HK-2 (cell line): ENCODE results near the gene CARD16.
"Not testable (repeated sequence)": the region's sequence is repeated elsewhere in the genome, so short reads cannot be mapped to it uniquely, and the experiment has no call there.

Source experiments
- DNase-seq: peaks from one replicate; pipeline ENCODE4 v3.0.0-alpha.2; 2018; ENCODE audit not compliant: unreplicated experiment

The CARD16 gene

DNA sequence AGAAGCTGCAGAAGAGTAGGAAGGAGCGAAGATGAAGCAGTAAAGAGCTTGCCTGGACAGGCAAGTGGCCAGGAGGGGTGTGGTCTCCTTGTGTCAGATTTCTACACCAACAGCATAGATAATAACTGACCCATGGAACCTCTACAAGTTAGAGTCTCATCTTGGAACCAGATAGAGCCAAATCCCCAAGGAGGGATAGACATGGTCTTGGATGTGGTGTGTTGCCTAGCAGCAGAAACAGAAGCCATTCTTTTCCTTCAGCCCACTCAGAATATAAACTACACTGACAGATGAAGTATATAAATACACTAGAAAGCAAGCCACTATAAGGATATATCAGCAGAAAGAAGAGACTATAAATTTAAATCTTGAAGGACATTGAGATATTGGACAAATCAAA lies 4.3 kb upstream of the CARD16 start:
- DNase-seq = no peak

DNA sequence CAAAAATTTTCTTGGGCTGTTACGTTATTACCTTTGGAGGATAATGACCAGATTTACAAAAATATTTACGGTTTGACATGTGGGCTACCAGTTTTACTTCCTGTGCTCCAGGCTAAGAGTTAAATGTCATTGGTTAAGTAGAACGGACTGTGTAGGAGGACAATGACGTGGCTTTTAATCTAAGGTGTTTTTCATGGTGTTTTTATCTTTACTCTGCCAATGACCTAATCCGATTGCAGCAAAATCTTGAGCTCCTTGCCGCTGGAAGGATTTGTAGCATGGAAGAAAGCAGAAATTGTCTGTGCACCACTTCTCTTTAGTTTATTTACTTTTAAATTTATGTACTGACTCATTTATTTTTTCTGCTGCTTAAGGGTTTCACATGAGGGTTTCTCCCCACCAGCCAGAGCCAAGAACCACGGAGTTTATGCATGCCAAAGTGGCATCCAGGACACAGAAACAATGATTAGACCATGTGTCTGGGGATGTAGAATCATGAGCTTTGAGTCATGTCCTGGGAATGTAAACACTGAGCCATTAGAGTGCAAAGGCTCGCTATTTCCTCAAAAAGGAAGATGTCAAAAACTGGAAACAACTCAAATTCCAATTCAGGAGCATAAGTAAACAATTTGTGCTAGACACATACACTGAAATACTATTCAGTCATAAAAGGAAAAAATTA lies 1.9 kb upstream of the CARD16 start:
- DNase-seq = no peak

DNA sequence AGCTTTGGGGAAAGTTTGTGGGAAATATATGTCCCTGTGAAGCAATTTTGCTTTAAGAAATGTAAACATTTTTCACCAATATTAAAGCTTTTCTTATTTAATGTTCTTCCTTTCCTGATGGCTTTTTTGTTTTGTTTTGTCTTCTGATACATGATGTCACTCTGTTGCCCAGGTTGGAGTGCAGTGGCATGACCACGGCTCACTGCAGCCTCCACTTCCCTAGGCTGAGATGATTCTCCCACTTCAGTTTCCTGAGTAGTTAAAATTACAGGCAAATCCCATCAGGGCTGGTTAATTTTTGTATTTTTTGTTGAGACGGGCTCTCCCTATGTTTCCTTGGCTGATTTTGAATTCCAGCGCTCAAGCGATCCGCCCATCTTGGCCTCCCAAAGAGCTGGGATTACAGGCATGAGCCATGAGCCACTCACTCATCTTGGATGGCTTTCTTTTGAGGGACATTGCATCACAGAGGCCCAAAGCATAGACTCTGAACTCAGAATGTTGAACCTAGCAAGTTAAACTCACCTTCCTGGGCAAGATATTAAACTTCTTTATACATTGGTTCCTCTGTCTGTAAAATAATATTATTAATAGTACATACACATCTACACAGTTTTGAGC lies 651 bp upstream of the CARD16 start:
- no peak for DNase-seq

DNA sequence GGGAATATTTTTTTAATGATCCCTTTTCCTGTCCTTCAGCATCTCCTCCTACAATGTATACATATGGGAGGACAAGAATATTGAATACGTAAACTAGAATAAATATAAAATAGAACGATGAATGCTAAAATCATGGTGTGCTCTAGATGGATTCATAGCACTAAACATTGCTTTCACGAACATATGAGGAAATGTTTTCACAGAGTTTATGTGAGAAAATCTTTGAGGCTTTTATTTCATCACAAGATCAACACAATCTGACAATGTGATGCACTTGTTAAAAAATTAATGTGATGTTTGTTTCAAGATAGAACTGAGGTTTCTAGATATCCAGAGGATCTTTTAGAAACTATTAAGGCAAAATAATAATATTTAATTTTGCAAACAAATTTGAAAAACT lies 3.0 kb downstream of the CARD16 start:
- DNase-seq = no peak

DNA sequence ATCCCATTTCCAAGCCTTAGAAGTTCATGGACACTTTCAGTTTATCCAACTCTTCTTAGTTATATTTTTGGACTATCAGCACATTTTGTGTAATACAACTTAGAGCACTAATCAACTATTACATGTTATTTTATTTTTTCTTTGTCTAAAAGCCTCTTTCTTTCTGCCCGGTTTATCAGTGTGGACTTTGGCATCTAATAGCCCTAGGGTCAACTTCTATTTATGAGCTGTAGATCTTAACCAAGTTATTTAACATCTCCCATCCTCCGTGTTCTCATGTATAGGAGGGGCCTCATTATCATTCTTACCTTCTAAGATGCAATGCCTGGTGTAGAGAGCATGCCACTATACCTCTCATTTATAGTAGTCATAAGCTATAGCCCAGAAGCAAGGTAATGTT lies 4.4 kb downstream of the CARD16 start:
- no peak for DNase-seq

DNA sequence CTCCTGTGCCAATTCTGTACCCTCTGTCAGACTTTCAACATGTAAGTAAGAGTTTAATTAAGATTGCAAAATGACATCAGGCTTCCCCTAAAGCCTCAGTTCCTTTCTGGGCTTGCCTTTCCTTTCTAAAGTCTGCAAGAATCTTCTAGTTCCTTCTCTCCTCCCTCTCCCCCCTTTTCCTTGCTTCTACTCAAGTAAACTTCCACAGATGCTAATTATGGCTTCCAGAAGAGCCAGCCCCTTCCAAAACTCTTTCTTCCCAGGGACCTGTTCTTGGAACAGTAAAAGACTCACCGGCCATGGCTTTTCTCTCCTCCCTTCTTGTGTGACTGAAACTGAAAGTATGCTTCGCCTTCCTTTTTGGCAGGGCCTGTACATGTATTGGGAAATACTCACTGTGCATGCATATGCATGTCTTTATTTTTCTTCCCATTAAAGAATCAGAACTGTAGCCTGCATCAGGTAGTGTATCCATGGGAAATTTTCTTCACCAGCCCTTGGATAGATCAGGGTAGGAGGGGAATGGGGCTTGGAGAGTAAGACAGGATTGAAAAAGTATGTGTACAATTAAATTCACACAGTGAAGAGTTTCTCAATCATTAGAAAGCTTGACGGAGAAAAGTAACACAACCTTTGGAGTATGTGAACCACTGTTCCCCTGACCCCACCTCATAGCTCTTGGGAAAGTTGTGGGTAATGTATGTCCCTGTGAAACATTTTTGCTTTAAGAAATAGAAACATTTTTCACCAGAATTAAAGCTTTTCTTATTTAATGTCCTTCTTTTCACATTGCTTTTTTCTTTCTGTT lies 10.1 kb downstream of the CARD16 start, which contains the start of gene CASP1:
CASP1 (minus strand) TSS at position 332 of the 808 bp plus-strand sequence; CDS start at position 301, 31 bp downstream.
- no peak for DNase-seq

DNA sequence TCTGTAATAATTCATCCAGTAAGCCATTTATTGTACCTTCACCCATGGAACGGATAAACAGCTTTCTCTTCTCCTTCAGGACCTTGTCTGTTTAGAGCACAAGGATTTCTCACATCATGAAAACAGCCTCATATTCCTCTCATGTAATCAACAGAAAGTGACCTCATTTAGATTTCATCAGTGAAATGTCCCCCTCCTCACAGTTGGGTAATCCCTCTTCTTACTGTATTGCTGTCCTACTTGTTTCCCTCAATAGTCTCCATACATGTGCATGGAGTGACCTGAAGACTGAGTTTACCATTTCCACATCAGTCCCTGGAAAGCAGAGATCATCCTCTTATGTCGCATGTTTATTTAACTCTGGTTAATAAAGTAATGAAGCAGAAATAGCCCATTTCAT lies 10.7 kb downstream of the CARD16 start:
- not testable (repeated sequence) for DNase-seq

DNA sequence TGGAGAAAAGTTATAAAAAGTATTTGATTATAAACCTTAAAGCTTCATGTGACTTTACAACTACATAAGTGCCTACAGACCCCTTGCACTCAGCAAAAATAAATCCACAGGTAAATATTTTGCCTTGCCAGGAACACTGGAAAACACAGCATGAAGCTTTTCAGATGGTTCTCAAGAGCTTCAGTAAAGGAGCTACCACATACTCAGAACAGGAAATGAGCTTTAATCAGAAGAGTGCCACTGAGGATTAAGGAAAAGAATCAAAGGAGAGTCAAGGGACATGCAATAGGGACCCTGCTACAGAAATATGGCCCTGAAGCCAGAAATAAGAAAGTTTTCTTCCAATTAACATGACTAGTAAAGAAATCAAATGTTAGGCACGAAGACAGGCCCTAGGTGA lies 11.4 kb downstream of the CARD16 start:
- DNase-seq = no peak

DNA sequence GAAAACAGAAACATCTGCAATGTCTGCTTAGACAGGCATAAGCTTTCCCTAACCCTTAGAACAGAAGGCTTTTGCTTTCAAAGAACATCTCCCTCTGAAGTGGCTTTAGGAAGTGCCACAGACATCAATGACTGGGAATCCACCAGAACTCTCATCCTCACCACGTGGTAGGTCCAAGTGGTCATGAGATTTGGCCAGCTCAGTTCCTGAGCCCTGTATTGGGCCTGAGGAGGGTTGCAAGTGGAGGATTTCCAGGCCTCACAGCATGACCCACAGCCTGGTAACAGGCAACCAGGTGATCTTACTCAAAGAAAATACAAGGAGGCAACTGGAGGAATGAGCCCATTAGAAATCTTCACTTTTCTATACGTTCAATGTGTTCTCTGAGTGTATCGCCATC lies 11.8 kb downstream of the CARD16 start:
- no peak for DNase-seq

DNA sequence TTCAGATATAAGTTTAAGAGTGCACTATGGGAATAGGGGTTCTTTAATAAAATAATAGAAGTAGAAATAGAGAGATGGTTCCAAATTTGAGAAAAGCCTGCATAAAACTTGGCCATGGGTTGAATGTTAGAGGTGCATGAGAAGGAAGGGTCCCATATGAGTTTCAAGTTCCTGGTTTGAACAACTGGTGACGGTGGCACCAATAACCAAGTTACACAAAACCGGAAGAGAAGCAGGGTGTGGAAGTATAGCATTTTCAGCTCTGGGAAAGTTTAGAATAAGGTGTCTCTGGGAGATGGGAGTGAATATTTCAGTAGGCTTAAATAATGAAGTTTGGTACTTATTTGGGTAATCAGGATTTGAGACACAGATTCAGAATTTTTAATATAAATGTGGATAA lies 12.6 kb downstream of the CARD16 start:
- no peak for DNase-seq

DNA sequence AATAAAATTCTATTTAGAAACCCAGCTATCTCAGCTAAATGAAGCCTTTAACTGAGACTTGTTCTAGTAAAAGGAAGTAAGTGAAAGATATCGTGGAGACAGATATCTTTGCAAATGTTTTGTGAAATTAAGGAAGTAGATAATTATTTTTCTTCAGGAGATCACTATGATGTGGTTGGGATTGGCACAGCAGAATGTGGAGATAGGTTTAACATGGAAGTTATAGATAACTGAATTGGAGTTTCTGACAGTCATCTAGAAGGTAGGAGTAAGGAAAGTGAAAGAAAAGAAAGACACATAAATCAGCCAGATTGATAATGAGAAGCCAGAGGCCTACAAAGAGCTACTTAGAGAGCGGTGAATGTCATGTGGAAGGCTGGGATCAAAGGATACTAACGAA lies 17.5 kb downstream of the CARD16 start:
- DNase-seq = no peak

DNA sequence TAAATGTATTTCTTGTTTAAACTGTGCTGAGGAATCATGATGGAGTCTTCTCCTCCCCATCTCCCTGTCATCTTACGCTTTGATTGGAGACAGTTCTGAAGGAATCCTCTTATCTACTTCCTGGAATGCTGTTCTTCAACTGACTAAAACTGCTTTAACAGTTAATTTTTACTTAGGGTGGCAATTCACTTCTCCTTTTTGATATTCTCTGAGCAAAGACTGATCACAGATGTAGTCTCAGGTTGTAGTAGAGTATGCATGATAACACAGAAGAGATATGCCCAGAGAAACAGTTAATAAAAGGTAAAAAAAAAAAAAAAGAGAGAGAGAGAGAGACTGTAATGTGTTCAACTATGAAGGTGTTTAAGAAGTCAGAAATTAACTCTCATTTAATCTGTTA lies 20.7 kb downstream of the CARD16 start:
- no peak for DNase-seq

DNA sequence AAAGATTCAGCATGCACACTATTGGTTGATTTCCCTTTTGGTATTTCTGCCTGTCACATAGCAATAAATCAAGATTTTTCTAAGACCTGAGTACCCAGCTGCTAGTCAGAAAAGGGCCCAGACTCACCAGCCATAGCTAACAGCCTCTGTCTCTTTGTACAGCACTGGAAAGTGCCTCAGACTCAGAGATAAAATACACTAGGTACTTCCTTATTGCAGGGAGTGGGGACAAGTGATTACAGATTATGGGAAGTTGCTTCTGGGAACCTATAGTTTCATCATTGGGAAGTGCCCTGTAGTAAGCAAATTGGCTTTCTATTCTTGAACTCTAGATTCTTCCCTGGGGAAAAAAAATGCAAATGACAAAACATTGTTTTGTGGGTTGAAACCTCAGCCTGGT lies 22.1 kb downstream of the CARD16 start, which contains the start of gene CASP5:
CASP5 (minus strand) TSS at position 166 of the 400 bp plus-strand sequence; CDS start at position 134, 32 bp downstream.
- DNase-seq = no peak

DNA sequence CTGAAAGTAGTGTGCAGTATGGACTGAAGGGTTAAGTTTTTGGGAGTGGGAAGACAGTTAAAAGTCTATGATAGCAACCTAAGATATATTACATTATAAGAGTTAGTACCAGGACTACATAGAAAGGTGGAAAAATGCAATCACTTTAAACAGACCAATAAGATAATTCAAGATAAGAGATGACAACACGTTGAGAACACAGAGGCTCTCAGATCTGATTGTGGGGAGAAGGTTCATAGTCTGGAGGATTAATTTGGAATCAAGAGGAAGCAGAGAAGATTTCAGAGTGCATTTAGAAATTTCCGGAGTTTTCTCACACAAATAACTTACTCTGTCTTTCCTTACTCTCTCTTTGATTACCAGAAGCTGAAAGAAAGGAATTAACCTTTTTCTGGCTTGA lies 22.6 kb downstream of the CARD16 start:
- no peak for DNase-seq

DNA sequence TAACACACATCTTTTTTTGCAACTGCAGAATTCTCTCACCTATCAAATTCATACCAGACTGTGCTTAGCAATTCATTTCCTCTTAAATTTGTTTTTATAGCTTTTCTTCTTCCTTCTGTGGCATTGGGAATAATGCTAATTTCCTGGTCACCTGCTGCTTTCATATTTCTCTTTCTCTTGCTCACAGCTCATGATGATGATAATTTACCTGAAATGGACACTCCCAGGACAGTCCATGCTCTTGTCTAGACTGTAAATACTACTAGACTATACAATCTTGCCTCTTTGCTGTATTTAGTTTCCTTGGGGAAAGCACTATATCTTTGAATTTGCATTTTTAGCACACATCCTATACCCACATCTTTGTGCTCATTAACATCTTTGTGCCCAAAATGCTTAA lies 37.7 kb downstream of the CARD16 start:
- no peak for DNase-seq

DNA sequence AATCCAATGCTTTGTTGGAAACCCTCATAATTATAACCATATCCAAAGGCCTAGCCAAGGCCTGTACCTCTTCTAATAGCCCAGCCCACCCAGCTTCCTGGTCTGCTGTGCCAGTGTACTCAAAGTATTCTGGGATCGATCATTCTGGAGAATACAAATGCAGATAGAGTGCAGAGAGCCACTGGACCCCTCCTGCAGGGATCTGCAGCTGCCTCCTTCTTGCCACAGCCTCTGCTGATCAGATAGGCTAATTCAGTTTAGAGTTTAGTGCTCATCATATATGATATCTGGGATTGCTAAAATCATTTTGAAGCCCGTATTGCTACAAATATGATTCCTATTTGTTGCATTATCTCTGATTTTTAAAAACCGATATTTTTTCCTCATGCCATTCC lies 39.7 kb downstream of the CARD16 start:
- no peak for DNase-seq

DNA sequence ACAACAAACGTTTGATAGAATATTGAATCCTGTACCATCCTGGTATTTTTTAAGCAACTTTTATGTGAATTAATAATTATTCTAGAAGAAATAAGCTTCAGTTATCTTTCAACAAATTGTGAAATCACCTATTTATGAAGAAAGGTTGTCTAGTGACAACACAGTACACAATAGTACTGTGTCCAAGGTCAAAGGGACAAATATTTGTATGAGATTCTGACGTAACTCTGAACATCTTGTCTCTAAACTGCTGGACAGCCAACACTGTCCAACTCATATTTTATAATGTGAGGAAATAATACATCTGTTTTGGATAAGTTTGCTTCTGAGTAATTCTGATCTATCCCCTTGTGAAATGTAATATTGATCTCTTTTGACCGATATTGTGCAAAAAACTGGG lies 41.1 kb downstream of the CARD16 start:
- DNase-seq = no peak

DNA sequence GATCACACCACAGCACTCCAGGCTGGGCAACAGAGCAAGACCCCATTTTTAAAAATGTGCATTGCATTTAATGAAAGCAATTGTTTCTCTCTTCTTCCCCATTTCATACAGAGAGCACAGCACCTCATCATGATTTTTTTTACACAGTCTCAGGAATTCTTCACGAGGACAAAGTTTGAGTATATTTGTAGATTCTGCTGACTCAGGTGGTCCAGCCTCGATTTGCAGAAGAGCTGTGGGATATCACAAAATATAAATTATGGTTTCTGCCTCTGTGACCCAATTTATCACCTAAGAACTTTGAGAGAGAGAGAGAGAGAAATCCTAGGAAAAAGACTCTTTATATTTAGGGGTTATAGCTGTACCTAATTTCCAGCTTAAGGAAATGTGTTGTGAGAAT lies 42.0 kb downstream of the CARD16 start:
- DNase-seq = no peak

DNA sequence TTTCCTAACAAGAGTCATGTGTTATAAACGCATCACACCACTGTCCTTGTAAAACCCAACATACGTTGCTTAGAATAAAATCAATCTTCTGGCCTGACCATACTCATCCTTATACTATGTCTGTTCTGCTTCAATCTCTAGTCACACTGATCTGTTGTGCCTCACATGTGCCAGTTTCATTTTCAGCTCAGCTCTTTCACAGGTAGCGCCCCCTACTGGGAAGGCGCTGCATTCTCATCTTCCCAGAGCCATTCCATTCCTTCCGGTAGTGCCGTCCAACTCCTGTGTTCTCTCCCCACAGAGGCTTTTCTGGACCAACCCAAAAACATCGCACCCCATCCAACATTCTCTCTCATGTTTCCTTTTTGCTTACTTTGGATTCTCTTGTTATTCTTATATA lies 44.3 kb downstream of the CARD16 start:
- DNase-seq = no peak

DNA sequence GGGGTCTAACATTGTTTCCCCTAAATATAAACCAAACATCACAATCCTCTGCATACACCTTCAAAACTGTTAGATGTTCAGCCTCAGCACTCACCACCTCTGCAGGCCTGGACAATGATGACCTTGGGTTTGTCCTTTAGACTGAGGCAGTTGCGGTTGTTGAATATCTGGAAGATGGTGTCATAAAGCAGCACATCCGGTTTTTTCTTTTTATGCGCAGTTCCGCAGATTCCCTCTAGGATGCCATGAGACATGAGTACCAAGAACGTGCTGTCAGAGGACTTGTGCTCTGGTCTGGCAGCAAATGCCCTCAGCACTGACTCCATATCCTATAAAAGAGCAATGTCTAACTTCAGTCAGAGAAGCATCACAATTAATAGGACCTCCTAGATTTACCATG lies 45.0 kb downstream of the CARD16 start:
- no peak for DNase-seq

DNA sequence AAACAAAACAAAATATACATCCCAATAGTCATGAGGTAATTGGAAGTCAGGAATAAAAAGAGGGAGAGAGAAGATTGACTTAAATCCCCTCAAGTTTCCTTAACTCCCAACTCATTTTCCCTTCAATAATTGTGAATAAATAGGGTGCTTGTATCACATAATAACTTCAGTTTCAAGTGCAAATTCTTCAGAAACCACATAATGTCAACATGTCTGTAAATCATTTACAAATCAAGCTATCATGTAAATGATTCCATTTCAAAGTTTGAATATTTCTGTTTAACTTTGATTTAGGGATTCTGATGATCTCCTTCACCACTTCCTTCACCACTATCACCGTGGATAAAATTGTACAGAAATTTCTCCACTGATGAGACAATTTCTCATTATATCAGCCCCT lies 45.4 kb downstream of the CARD16 start:
- no peak for DNase-seq

DNA sequence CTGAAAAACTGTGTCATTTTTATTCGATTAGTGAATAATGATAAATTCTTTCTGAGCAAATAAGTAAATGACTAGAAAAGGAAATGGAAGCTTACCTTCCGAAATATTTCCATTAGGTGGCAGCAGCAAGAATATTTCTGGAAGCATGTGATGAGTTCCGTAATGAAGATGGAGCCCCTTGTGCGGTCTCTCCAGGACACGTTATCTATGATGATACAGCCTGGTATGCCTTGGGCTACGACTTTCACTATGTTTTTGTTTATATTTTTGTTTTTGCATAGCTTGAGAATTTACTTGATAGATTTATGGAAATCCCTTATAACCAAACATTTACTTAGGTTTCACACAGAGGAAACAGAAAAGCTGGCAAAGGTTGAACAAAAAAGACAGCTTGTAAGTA lies 47.8 kb downstream of the CARD16 start:
- no peak for DNase-seq

DNA sequence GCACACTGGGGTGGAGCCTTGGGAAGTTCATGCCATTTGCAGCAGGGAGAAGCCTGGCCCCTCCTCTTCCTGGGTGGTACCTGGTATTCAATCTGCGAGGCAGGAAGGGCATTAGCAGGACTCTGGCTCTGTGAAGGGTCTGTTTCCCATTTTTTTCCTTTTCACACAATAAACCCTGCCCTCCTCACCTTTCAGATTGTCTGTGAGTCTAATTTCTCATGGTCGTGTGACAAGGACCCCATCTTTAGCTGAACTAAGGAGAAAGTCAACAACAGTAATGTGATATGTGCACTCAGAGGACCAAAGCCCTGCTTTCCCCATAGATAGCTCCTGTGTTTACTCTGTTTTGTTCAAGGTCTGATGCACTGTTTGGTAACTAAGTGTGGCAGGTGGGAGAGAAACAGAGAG lies 50.1 kb downstream of the CARD16 start:
- DNase-seq = no peak
